ENCODE results near the gene TCF21. TPM values are rescaled to one million over a fixed set of nuclear protein-coding genes. Genes with fewer than 3 reads are reported as not detected.

Gene TCF21
- total RNA-seq (2021): not detected in 2 replicates
- percentile 18 among the genes with signal in this experiment for Bru-seq, nascent RNA
- not detected for BruChase-seq, experiment 1, labeled RNA remaining after a 2-hour chase
- not detected for BruChase-seq, experiment 2, labeled RNA remaining after a 6-hour chase
- long read RNA-seq: 0 reads

DNA sequence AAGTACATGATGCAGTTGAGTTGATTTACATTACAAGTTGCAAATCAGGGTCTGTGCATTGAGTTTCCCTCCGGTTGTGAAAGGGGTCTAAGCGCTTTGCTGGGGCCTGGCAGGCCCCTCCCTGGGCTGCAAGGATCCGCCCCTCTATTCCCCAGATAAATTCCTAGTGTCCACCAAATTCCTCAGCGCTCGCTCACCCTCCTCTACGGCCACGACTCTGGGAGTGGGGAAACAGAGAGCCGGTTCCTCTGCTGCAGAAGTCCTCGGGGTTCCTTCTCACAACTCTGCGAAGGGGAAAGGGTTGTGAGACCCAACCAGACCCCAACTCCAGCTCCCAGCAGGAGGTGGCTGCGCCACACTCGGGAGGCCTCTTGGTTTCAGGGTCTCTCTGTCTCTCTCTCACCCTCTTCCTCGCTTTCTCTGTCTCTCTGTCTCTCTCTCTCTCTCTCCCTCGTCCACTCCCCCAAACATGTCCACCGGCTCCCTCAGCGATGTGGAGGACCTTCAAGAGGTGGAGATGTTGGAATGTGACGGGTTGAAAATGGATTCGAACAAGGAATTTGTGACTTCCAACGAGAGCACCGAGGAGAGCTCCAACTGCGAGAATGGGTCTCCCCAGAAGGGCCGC lies at the start of gene TCF21:
Gene TCF21, plus strand, starts transcription at position 185 of the 628 bp plus-strand sequence. Its CDS starts 285 bp downstream, at position 470.
- Histone ChIP-seq H3K4me3 (no peak within 1 kb of the TSS), H4K20me1 (ENCODE audit: insufficient read depth) (no peaks in the 10 kb centered on the region), H3F3A (ENCODE audit: insufficient read depth, low read depth) (no peaks in the 10 kb centered on the region), H2AFZ (no peak within 1 kb of the TSS), H3K79me2 (ENCODE audit: low read depth) (no peaks in the 10 kb centered on the region), H3K27me3 (ENCODE audit: insufficient read depth, low read depth) (no peaks in the 10 kb centered on the region), H3K36me3 (ENCODE audit: low read depth) (no peaks in the 10 kb centered on the region), H3K9me3 (ENCODE audit: insufficient read depth, low read depth) (no peaks in the 10 kb centered on the region), H3K9me2 (ENCODE audit: insufficient read depth) (no peaks in the 10 kb centered on the region), H3K4me2 (no peak within 1 kb of the TSS), H3K4me1 (replicated peaks; ENCODE audit: insufficient read depth) (peaks cover 7% of the 10 kb centered on the region; the same call in 1 of the 2 replicates), H3K27ac (no peak within 1 kb of the TSS)
- TF ChIP-seq EZH2 (IDR thresholded peaks at IDR 0.05; ENCODE audit: low read depth): no peak
- TF ChIP-seq, protein P1, sequence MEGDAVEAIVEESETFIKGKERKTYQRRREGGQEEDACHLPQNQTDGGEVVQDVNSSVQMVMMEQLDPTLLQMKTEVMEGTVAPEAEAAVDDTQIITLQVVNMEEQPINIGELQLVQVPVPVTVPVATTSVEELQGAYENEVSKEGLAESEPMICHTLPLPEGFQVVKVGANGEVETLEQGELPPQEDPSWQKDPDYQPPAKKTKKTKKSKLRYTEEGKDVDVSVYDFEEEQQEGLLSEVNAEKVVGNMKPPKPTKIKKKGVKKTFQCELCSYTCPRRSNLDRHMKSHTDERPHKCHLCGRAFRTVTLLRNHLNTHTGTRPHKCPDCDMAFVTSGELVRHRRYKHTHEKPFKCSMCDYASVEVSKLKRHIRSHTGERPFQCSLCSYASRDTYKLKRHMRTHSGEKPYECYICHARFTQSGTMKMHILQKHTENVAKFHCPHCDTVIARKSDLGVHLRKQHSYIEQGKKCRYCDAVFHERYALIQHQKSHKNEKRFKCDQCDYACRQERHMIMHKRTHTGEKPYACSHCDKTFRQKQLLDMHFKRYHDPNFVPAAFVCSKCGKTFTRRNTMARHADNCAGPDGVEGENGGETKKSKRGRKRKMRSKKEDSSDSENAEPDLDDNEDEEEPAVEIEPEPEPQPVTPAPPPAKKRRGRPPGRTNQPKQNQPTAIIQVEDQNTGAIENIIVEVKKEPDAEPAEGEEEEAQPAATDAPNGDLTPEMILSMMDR (conservative IDR thresholded peaks at IDR 0.05): no peak
- CTCF ChIA-PET: no interaction called here
- intact Hi-C loops (cut with micrococcal nuclease; ENCODE audit: unreplicated experiment): no loop called here
- POLR2A ChIA-PET (ENCODE audit: unreplicated experiment): no interaction called here
- DNase-seq: no peak
- no TSS peak for BruUV-seq (replicated peaks)

- no peaks in the 10 kb centered on the region for H3K36me3 ChIP-seq (ENCODE audit: low read depth)
Measured at GRCh38 chr6:133841176-133841575, 47.7 kb upstream of the TCF21 start.

DNA sequence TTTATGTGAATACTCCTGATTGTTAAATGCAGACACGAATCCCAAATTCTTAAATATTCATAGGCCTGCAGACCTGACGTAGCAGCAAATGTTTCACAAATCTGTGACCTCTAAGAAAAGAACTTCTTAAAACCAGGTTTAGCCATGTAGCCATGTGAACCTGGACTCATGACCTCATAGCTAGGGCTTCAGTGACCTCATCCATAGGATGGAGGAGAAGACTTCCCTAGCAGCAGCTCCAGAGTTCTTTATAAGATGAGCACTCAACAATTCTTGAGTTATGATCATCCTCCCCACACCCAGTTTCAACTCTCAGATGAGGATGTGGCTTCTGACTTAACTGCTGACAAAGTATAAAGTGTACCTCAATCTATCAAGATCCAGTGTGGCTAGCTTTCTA lies 45.8 kb upstream of the TCF21 start:
- Histone ChIP-seq H3K27me3 (ENCODE audit: insufficient read depth, low read depth) (no peaks in the 10 kb centered on the region), H3K79me2 (ENCODE audit: low read depth) (no peaks in the 10 kb centered on the region), H3K4me3 (no peak overlapping the region), H3K36me3 (ENCODE audit: low read depth) (no peaks in the 10 kb centered on the region), H3F3A (ENCODE audit: insufficient read depth, low read depth) (no peaks in the 10 kb centered on the region; the same call in 1 of the 2 replicates), H3K27ac (no peak overlapping the region), H3K9me3 (ENCODE audit: insufficient read depth, low read depth) (no peaks in the 10 kb centered on the region), H2AFZ (no peak overlapping the region), H3K9me2 (ENCODE audit: insufficient read depth) (no peaks in the 10 kb centered on the region), H3K4me1 (replicated peaks; ENCODE audit: insufficient read depth) (no peaks in the 10 kb centered on the region), H4K20me1 (ENCODE audit: insufficient read depth) (no peaks in the 10 kb centered on the region), H3K4me2 (no peak overlapping the region)
- TF ChIP-seq, protein P1 (conservative IDR thresholded peaks at IDR 0.05): no peak
- no peak for TF ChIP-seq EZH2 (IDR thresholded peaks at IDR 0.05; ENCODE audit: low read depth)
- no peak for DNase-seq
- ChIA-PET CTCF (no interaction called here), POLR2A (ENCODE audit: unreplicated experiment) (interaction anchor here (0.6 kb wide), 1 partner anchor 238 kb away, joined by 6 read pairs; no protein-coding TSS in a partner anchor)
- intact Hi-C loops (cut with micrococcal nuclease; ENCODE audit: unreplicated experiment): no loop called here
- no TSS peak for BruUV-seq (replicated peaks)

More at GRCh38 chr6:133841176-133841575, 47.7 kb upstream of the TCF21 start:
- H3K4me1 ChIP-seq (replicated peaks; ENCODE audit: insufficient read depth): no peaks in the 10 kb centered on the region; the same call in 1 of the 2 replicates
- ChIA-PET CTCF (no interaction called here), POLR2A (ENCODE audit: unreplicated experiment) (interaction anchor here (0.6 kb wide), 1 partner anchor 27 kb away, joined by 4 read pairs; no protein-coding TSS in a partner anchor)
- H3K4me3 ChIP-seq: no peak overlapping the region
- no peak overlapping the region for H2AFZ ChIP-seq
- H3F3A ChIP-seq (ENCODE audit: insufficient read depth, low read depth): no peaks in the 10 kb centered on the region; the same call in 1 of the 2 replicates
- H3K9me2 ChIP-seq (ENCODE audit: insufficient read depth): no peaks in the 10 kb centered on the region
- DNase-seq: no peak
- H3K9me3 ChIP-seq (ENCODE audit: insufficient read depth, low read depth): no peaks in the 10 kb centered on the region
- no peaks in the 10 kb centered on the region for H4K20me1 ChIP-seq (ENCODE audit: insufficient read depth)
- H3K27ac ChIP-seq: no peak overlapping the region
- TF ChIP-seq, protein P1 (conservative IDR thresholded peaks at IDR 0.05): no peak
- no peak for TF ChIP-seq EZH2 (IDR thresholded peaks at IDR 0.05; ENCODE audit: low read depth)
- intact Hi-C loops (cut with micrococcal nuclease; ENCODE audit: unreplicated experiment): no loop called here
- H3K4me2 ChIP-seq: no peak overlapping the region
- no peaks in the 10 kb centered on the region for H3K27me3 ChIP-seq (ENCODE audit: insufficient read depth, low read depth)
- BruUV-seq (replicated peaks): no TSS peak
- no peaks in the 10 kb centered on the region for H3K79me2 ChIP-seq (ENCODE audit: low read depth)
